ENCODE measurements around the gene SCAPER. TPM values are rescaled to one million over a fixed set of nuclear protein-coding genes. Genes with fewer than 3 reads are reported as not detected.
"Not testable (repeated sequence)": the region's sequence is repeated elsewhere in the genome, so short reads cannot be mapped to it uniquely, and the experiment has no call there.

The SCAPER gene
- total RNA-seq, 1 experiment from 2014 or later = 15.3 TPM

GRCh38 chr15:76439542-76439941 lies 465.6 kb downstream of the SCAPER start:
- in situ Hi-C loops (cut with HindIII; ENCODE audit: low pct_unique_long_range_greater_than_20kb, low sequenced_read_pairs) = no loop called here
- ChIA-PET CTCF (no interaction called here), POLR2A (no interaction called here)
- TF ChIP-seq SIN3A (IDR thresholded peaks at IDR 0.05; ENCODE audit: borderline replicate concordance, insufficient read depth, low read depth, low read length) (no peak), CTCF (IDR thresholded peaks at IDR 0.05) (no peak), TCF7L2 (IDR thresholded peaks at IDR 0.05; ENCODE audit: low read depth, low read length) (no peak), POLR2AphosphoS5 (IDR thresholded peaks at IDR 0.05; ENCODE audit: low read depth, low read length) (no peak)
- TF ChIP-seq, protein P1, sequence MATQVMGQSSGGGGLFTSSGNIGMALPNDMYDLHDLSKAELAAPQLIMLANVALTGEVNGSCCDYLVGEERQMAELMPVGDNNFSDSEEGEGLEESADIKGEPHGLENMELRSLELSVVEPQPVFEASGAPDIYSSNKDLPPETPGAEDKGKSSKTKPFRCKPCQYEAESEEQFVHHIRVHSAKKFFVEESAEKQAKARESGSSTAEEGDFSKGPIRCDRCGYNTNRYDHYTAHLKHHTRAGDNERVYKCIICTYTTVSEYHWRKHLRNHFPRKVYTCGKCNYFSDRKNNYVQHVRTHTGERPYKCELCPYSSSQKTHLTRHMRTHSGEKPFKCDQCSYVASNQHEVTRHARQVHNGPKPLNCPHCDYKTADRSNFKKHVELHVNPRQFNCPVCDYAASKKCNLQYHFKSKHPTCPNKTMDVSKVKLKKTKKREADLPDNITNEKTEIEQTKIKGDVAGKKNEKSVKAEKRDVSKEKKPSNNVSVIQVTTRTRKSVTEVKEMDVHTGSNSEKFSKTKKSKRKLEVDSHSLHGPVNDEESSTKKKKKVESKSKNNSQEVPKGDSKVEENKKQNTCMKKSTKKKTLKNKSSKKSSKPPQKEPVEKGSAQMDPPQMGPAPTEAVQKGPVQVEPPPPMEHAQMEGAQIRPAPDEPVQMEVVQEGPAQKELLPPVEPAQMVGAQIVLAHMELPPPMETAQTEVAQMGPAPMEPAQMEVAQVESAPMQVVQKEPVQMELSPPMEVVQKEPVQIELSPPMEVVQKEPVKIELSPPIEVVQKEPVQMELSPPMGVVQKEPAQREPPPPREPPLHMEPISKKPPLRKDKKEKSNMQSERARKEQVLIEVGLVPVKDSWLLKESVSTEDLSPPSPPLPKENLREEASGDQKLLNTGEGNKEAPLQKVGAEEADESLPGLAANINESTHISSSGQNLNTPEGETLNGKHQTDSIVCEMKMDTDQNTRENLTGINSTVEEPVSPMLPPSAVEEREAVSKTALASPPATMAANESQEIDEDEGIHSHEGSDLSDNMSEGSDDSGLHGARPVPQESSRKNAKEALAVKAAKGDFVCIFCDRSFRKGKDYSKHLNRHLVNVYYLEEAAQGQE (IDR thresholded peaks at IDR 0.05; ENCODE audit: insufficient read depth in 1 of 2, low read depth in 2 of 2, low read length in 1 of 2) = no peak
- Histone ChIP-seq H3K4me1 (ENCODE audit: control insufficient read depth, insufficient read depth, low read length) (no peaks in the 10 kb centered on the region), H3K4me3 (ENCODE audit: low read depth in 2 of 2, low read length in 2 of 2) (no peak overlapping the region), H3K27me3 (ENCODE audit: control insufficient read depth, insufficient read depth, low read length) (no peaks in the 10 kb centered on the region), H3K27ac (ENCODE audit: low read length) (no peak overlapping the region), H3K36me3 (ENCODE audit: control insufficient read depth, insufficient read depth, low read length) (no peaks in the 10 kb centered on the region), H3K9me3 (ENCODE audit: control insufficient read depth, insufficient read depth, low read depth, low read length) (no peaks in the 10 kb centered on the region)
- DNase-seq (ENCODE audit: low read depth, low spot score) (no peak), ATAC-seq (no peak)
- BruUV-seq (replicated peaks) = no TSS peak
- intact Hi-C loops (cut with micrococcal nuclease; ENCODE audit: unreplicated experiment) = no loop called here

- no TSS peak for BruUV-seq (replicated peaks)
- intact Hi-C loops (cut with micrococcal nuclease; ENCODE audit: unreplicated experiment) (no loop called here), in situ Hi-C loops (cut with HindIII; ENCODE audit: low pct_unique_long_range_greater_than_20kb, low sequenced_read_pairs) (no loop called here)
- Histone ChIP-seq H3K36me3 (ENCODE audit: control insufficient read depth, insufficient read depth, low read length) (no peaks in the 10 kb centered on the region), H3K9me3 (ENCODE audit: control insufficient read depth, insufficient read depth, low read depth, low read length) (no peaks in the 10 kb centered on the region), H3K27me3 (ENCODE audit: control insufficient read depth, insufficient read depth, low read length) (no peaks in the 10 kb centered on the region), H3K4me1 (ENCODE audit: control insufficient read depth, insufficient read depth, low read length) (peaks cover 3% of the 10 kb centered on the region; the same call in 1 of the 2 replicates), H3K4me3 (ENCODE audit: low read depth in 2 of 2, low read length in 2 of 2) (no peak overlapping the region), H3K27ac (ENCODE audit: low read length) (no peak overlapping the region)
- DNase-seq (ENCODE audit: low read depth, low spot score) = no peak
- POLR2A ChIA-PET = no interaction called here
- CTCF ChIA-PET = no interaction called here
- ATAC-seq = no peak
- TF ChIP-seq, protein P1 (IDR thresholded peaks at IDR 0.05; ENCODE audit: insufficient read depth in 1 of 2, low read depth in 2 of 2, low read length in 1 of 2) = no peak
- no peak for TF ChIP-seq TCF7L2 (IDR thresholded peaks at IDR 0.05; ENCODE audit: low read depth, low read length)
- TF ChIP-seq SIN3A (IDR thresholded peaks at IDR 0.05; ENCODE audit: borderline replicate concordance, insufficient read depth, low read depth, low read length) = no peak
- TF ChIP-seq POLR2AphosphoS5 (IDR thresholded peaks at IDR 0.05; ENCODE audit: low read depth, low read length) = no peak
- TF ChIP-seq CTCF (IDR thresholded peaks at IDR 0.05) = no peak
Observed at GRCh38 chr15:76433798-76434400, 471.2 kb downstream of the SCAPER start.

GRCh38 chr15:76433036-76433435 lies 472.1 kb downstream of the SCAPER start:
- H3K4me1 ChIP-seq (ENCODE audit: control insufficient read depth, insufficient read depth, low read length); intact Hi-C loops (cut with micrococcal nuclease; ENCODE audit: unreplicated experiment); H3K4me3 ChIP-seq (ENCODE audit: low read depth in 2 of 2, low read length in 2 of 2); H3K9me3 ChIP-seq (ENCODE audit: control insufficient read depth, insufficient read depth, low read depth, low read length); BruUV-seq (replicated peaks); CTCF ChIA-PET; H3K36me3 ChIP-seq (ENCODE audit: control insufficient read depth, insufficient read depth, low read length); DNase-seq (ENCODE audit: low read depth, low spot score); ATAC-seq; H3K27ac ChIP-seq (ENCODE audit: low read length); in situ Hi-C loops (cut with HindIII; ENCODE audit: low pct_unique_long_range_greater_than_20kb, low sequenced_read_pairs); H3K27me3 ChIP-seq (ENCODE audit: control insufficient read depth, insufficient read depth, low read length); POLR2A ChIA-PET: not testable (repeated sequence)
